H1 (cell line): ENCODE data around the gene RBFOX1. TPM values are rescaled to one million over a fixed set of nuclear protein-coding genes. Genes with fewer than 3 reads are reported as not detected.

ENCODE experiments used
- CTCF ChIA-PET: fragments of 300-600 bp; sonication (Branson Sonifier 250); formaldehyde crosslinking; loops from one replicate; lab custom pipeline; 2021; ENCODE audit not compliant: partially characterized antibody; lab: Charles Lee
- POLR2A ChIA-PET: fragments of 300-600 bp; sonication (Branson Sonifier 250); formaldehyde crosslinking; loops from one replicate; lab custom pipeline; 2021; ENCODE audit warnings: inconsistent platforms; ENCODE audit not compliant: partially characterized antibody; lab: Charles Lee
- DNase-seq, 2 experiments: peaks; one replicate each; pipeline versions ENCODE4 v3.0.0 to v3.0.0-alpha.2; 2010 to 2022; ENCODE audit warnings: low spot score in 2 of 2, low read depth in 1 of 2, mixed read lengths in 1 of 2
- FAIRE-seq: peaks from 2 replicates; lab custom pipeline; 2011; peaks lifted over from hg19 to GRCh38; lab: Jason Lieb, UNC
- H2AFZ ChIP-seq: 2 replicates; pipeline ENCODE4 v1.8.1; 2012; ENCODE audit warnings: low read length, inconsistent platforms
- H2AK5ac ChIP-seq: 2 replicates; pipeline ENCODE4 v1.6.1; 2013; ENCODE audit warnings: low read depth, low read length
- H2BK120ac ChIP-seq: replicated peaks from 2 replicates; pipeline ENCODE3; 2013; ENCODE audit warnings: low read depth, low read length, inconsistent platforms
- H2BK12ac ChIP-seq: 2 replicates; pipeline ENCODE4 v1.6.1; 2013; ENCODE audit warnings: low read depth, low read length
- H2BK15ac ChIP-seq: 2 replicates; pipeline ENCODE4 v1.6.1; 2013; ENCODE audit warnings: low read length
- H2BK20ac ChIP-seq: 2 replicates; pipeline ENCODE4 v1.6.1; 2013; ENCODE audit warnings: low read length
- H2BK5ac ChIP-seq: 2 replicates; pipeline ENCODE4 v1.6.1; 2013; ENCODE audit warnings: low read depth, low read length
- H3K14ac ChIP-seq: 2 replicates; pipeline ENCODE4 v1.6.1; 2013; ENCODE audit warnings: inconsistent platforms; ENCODE audit not compliant: insufficient read length
- H3K18ac ChIP-seq: 2 replicates; pipeline ENCODE4 v1.6.1; 2013; ENCODE audit warnings: low read length; ENCODE audit errors: extremely low read depth
- H3K23ac ChIP-seq: 2 replicates; pipeline ENCODE4 v1.6.1; 2013; ENCODE audit warnings: inconsistent platforms; ENCODE audit not compliant: insufficient read length
- H3K23me2 ChIP-seq: 2 replicates; pipeline ENCODE4 v1.6.1; 2013; ENCODE audit warnings: low read depth, low read length
- H3K27ac ChIP-seq: 2 replicates; pipeline ENCODE4 v1.6.1; 2011; ENCODE audit warnings: low read depth, low read length, inconsistent platforms
- H3K27me3 ChIP-seq, 4 experiments: replicated peaks in 1 of 4; 1 replicate in 1 of 4; 2 replicates in 3 of 4; pipeline versions ENCODE4 v1.6.1 to v1.8.1; 2011 to 2013; ENCODE audit warnings: low read length in 3 of 4, mild to moderate bottlenecking in 3 of 4, inconsistent platforms in 2 of 4, mixed read lengths in 2 of 4, moderate library complexity in 1 of 4; ENCODE audit not compliant: control insufficient read depth in 3 of 4, insufficient read depth in 3 of 4; ENCODE audit errors: extremely low read depth in 1 of 4
- H3K36me3 ChIP-seq, 4 experiments: 2 replicates each; pipeline versions ENCODE4 v1.6.1 to v1.8.1; 2011 to 2013; ENCODE audit warnings: mild to moderate bottlenecking in 4 of 4, low read length in 3 of 4, moderate library complexity in 2 of 4, control low read depth in 1 of 4, inconsistent platforms in 1 of 4; ENCODE audit not compliant: insufficient read depth in 4 of 4, control insufficient read depth in 2 of 4
- H3K4ac ChIP-seq: replicated peaks from 2 replicates; pipeline ENCODE3; 2013; ENCODE audit warnings: low read length, low read depth, mixed read lengths, inconsistent platforms; ENCODE audit not compliant: insufficient read length
- H3K4me1 ChIP-seq, 4 experiments: replicated peaks in 1 of 4; 1 replicate in 1 of 4; 2 replicates in 3 of 4; pipeline versions ENCODE4 v1.6.1 to v1.8.1; 2011 to 2013; ENCODE audit warnings: low read length in 3 of 4, inconsistent platforms in 2 of 4, mixed read lengths in 1 of 4; ENCODE audit not compliant: insufficient read depth in 4 of 4, control insufficient read depth in 3 of 4
- H3K4me2 ChIP-seq, 2 experiments: 2 replicates each; pipeline versions ENCODE4 v1.6.1 to v1.8.1; 2011 to 2013; ENCODE audit warnings: low read depth in 2 of 2, low read length in 2 of 2, control low read depth in 1 of 2, inconsistent platforms in 1 of 2, mild to moderate bottlenecking in 1 of 2; ENCODE audit not compliant: insufficient read depth in 1 of 2
- H3K4me3 ChIP-seq, 4 experiments: fragments of 200-600, 300-600 bp in 1 of 4; sonication (generic), shearing (Covaris generic), sonication (Bioruptor Twin) in 1 of 4; 2 replicates each; pipeline versions ENCODE4 v1.5.1 to v1.8.1; 2011 to 2016; ENCODE audit warnings: low read length in 4 of 4, low read depth in 3 of 4, control low read depth in 2 of 4, inconsistent platforms in 2 of 4, mild to moderate bottlenecking in 2 of 4, mixed read lengths in 1 of 4, moderate library complexity in 1 of 4; ENCODE audit not compliant: insufficient read depth in 2 of 4; ENCODE audit errors: extremely low read depth in 1 of 4
- H3K56ac ChIP-seq: replicated peaks from 2 replicates; pipeline ENCODE3; 2013; ENCODE audit warnings: low read depth, mild to moderate bottlenecking, mixed read lengths, low read length, inconsistent platforms; ENCODE audit not compliant: insufficient read length
- H3K79me1 ChIP-seq: 2 replicates; pipeline ENCODE4 v1.6.1; 2013; ENCODE audit warnings: low read depth, low read length, control low read depth
- H3K79me2 ChIP-seq, 2 experiments: 2 replicates each; pipeline versions ENCODE4 v1.6.1 to v1.8.1; 2012 to 2013; ENCODE audit warnings: low read length in 2 of 2, mild to moderate bottlenecking in 2 of 2, inconsistent platforms in 1 of 2; ENCODE audit not compliant: insufficient read depth in 2 of 2, control insufficient read depth in 1 of 2
- H3K9ac ChIP-seq, 4 experiments: replicated peaks in 1 of 4; 1 replicate in 1 of 4; 2 replicates in 3 of 4; pipeline versions ENCODE4 v1.6.1 to v1.8.1; 2011 to 2013; ENCODE audit warnings: low read depth in 3 of 4, low read length in 3 of 4, control low read depth in 2 of 4, mild to moderate bottlenecking in 2 of 4, moderate library complexity in 2 of 4, inconsistent platforms in 1 of 4; ENCODE audit errors: extremely low read depth in 1 of 4
- H3K9me3 ChIP-seq, 2 experiments: 2 replicates each; pipeline versions ENCODE4 v1.6.1 to v1.8.1; 2012 to 2013; ENCODE audit warnings: mild to moderate bottlenecking in 2 of 2, moderate library complexity in 2 of 2, control low read depth in 1 of 2, inconsistent platforms in 1 of 2, low read depth in 1 of 2, low read length in 1 of 2, mixed read lengths in 1 of 2; ENCODE audit not compliant: insufficient read depth in 2 of 2
- H4K20me1 ChIP-seq, 2 experiments: replicated peaks in 1 of 2; 2 replicates each; pipeline versions ENCODE3 to v1.8.1; 2011 to 2013; ENCODE audit warnings: inconsistent platforms in 2 of 2, low read length in 2 of 2, mild to moderate bottlenecking in 1 of 2; ENCODE audit not compliant: insufficient read depth in 2 of 2, control insufficient read depth in 1 of 2
- H4K5ac ChIP-seq: 2 replicates; pipeline ENCODE4 v1.6.1; 2013; ENCODE audit warnings: low read length, low read depth, mixed read lengths, inconsistent platforms; ENCODE audit not compliant: insufficient read length
- H4K8ac ChIP-seq: 2 replicates; pipeline ENCODE4 v1.8.0; 2013; ENCODE audit warnings: mild to moderate bottlenecking, moderate library complexity, low read length, inconsistent platforms; ENCODE audit not compliant: insufficient read depth; ENCODE audit errors: extremely low read depth
- H4K91ac ChIP-seq: replicated peaks from 2 replicates; pipeline ENCODE3; 2013; ENCODE audit warnings: low read length, mixed read lengths, inconsistent platforms; ENCODE audit not compliant: insufficient read length
- CEBPB ChIP-seq: IDR thresholded peaks from 2 replicates; pipeline ENCODE4 v1.6.1; 2012; ENCODE audit warnings: low read depth, low read length
- CREB1 ChIP-seq: IDR thresholded peaks from 2 replicates; pipeline ENCODE4 v1.6.1; 2012; ENCODE audit warnings: inconsistent platforms
- FOSL1 ChIP-seq: IDR thresholded peaks from 2 replicates; pipeline ENCODE4 v1.6.1; 2011; ENCODE audit warnings: mild to moderate bottlenecking, low read depth, low read length, moderate library complexity; ENCODE audit not compliant: insufficient read depth
- HDAC6 ChIP-seq: IDR thresholded peaks from one replicate; pipeline ENCODE4 v1.7.1; 2012; ENCODE audit warnings: low read depth, mild to moderate bottlenecking, inconsistent platforms, low read length, moderate library complexity
- RAD21 ChIP-seq, 2 experiments: IDR thresholded peaks in 1 of 2; conservative IDR thresholded peaks in 1 of 2; 2 replicates each; pipeline ENCODE4 v1.6.1; 2011; ENCODE audit warnings: low read depth in 2 of 2, low read length in 2 of 2, improper control_type of control experiment in 1 of 2, inconsistent platforms in 1 of 2, mild to moderate bottlenecking in 1 of 2, moderate library complexity in 1 of 2
- RXRA ChIP-seq: IDR thresholded peaks from 2 replicates; pipeline ENCODE4 v1.6.1; 2011; ENCODE audit warnings: low read depth, mild to moderate bottlenecking, low read length, moderate library complexity; ENCODE audit not compliant: insufficient read depth
- TAF1 ChIP-seq: IDR thresholded peaks from 2 replicates; pipeline ENCODE4 v1.6.1; 2011; ENCODE audit warnings: mild to moderate bottlenecking, low read depth, low read length
- TBP ChIP-seq: IDR thresholded peaks from 2 replicates; pipeline ENCODE4 v1.6.1; 2011; ENCODE audit warnings: low read depth, low read length, improper control_type of control experiment
- TEAD4 ChIP-seq: IDR thresholded peaks from 2 replicates; pipeline ENCODE4 v1.6.1; 2012; ENCODE audit warnings: low read depth, low read length, inconsistent platforms, mixed read lengths
- ZNF274 ChIP-seq: IDR thresholded peaks from 2 replicates; pipeline ENCODE4 v1.7.0; 2012; ENCODE audit warnings: low read length, borderline replicate concordance; ENCODE audit errors: extremely low read depth
- WGBS, 2 experiments: shearing (Covaris generic) in 1 of 2; methylation state at CpG; one replicate each; pipeline versions ENCODE4 v1.1.6 to v1.1.7; 2013 to 2015; ENCODE audit warnings: low lambda C conversion rate in 2 of 2, mixed read lengths in 2 of 2, inconsistent platforms in 1 of 2, low coverage in 1 of 2, missing lambda C conversion rate in 1 of 2; ENCODE audit not compliant: insufficient replicate concordance in 2 of 2, insufficient coverage in 1 of 2, insufficient read length in 1 of 2; ENCODE audit errors: extremely low coverage in 1 of 2, missing lambda C conversion rate in 1 of 2; 5-methylcytosine and 5-hydroxymethylcytosine counted together
- polyA plus RNA-seq, 7 experiments: library from polyadenylated mRNA; depleted of rRNA in 3 of 7; stranded (reverse) in 5 of 7; unstranded in 2 of 7; fragments of >200 nt in 5 of 7; fragments of 200-250 nt in 2 of 7; gene quantifications; 1 replicate in 5 of 7; 2 replicates in 1 of 7; 4 replicates in 1 of 7; pipeline versions ENCODE4 v1.2.1 to v1.2.3, GENCODE V29; 2011 to 2013; ENCODE audit warnings: missing spikeins in 2 of 7, mixed read lengths in 2 of 7
- total RNA-seq: library from RNA; stranded (reverse); fragmentation: NEBNext Ultra II Directional; extraction: Animal tissue kit (Norgen Biotek cat#: 25700); gene quantifications from 2 replicates; pipeline ENCODE4 v1.2.1, GENCODE V29; 2021
- TF ChIP-seq, protein P1 (sequence below): IDR thresholded peaks from 2 replicates; pipeline ENCODE4 v1.6.1; 2012; ENCODE audit warnings: inconsistent platforms
- TF ChIP-seq, protein P2 (sequence below): IDR thresholded peaks from 2 replicates; pipeline ENCODE4 v1.6.1; 2011; ENCODE audit warnings: low read length, improper control_type of control experiment

RBFOX1 gene
- total and polyA plus RNA-seq, 2 of the 8 experiments (the other 6 are each of a cell fraction or from before 2014, with no cell fraction given), result 1.7 to 2.8 TPM

DNA sequence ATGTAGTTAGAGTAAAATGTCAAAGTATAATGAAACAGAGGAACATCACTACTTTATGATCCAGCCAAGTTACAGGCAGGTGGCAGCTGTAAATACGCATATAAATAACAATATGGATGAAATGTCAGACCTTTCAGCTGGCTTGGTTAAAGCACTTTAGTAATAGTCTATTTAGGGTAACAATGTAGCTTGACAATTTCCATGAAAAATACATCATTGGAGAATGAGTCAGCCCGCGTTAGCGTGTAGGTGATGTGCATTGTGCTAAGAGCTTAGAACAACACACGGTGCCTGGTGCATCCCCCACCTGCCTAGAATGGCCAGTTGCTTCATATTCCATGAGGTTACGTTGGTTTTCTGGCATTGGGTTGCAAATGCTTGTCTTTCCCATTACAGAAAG lies 119.4 kb downstream of the RBFOX1 start:
- Histone ChIP-seq H3K9ac (no peak overlapping the region), H3K4me1 (peaks cover 0 to 6% (median 2%) of the 10 kb centered on the region in 4 experiments; a peak in 3 of 7 replicates), H3K56ac (no peak overlapping the region), H2BK15ac (no peak overlapping the region), H2BK120ac (no peak overlapping the region), H2BK20ac (no peak overlapping the region), H3K23ac (no peak overlapping the region), H3K36me3 (no peaks in the 10 kb centered on the region), H3K4me2 (no peak overlapping the region), H3K9me3 (no peaks in the 10 kb centered on the region), H3K79me1 (no peaks in the 10 kb centered on the region), H2AK5ac (no peak overlapping the region), H4K20me1 (no peaks in the 10 kb centered on the region), H3K27ac (no peak overlapping the region), H3K4me3 (no peak overlapping the region), H3K23me2 (no peaks in the 10 kb centered on the region), H4K91ac (no peak overlapping the region), H3K18ac (no peak overlapping the region), H3K14ac (no peak overlapping the region), H4K8ac (no peak overlapping the region), H4K5ac (no peak overlapping the region), H3K79me2 (no peaks in the 10 kb centered on the region), H2BK12ac (no peak overlapping the region), H2BK5ac (no peak overlapping the region), H3K4ac (no peak overlapping the region), H3K27me3 (no peaks in the 10 kb centered on the region), H2AFZ (no peak overlapping the region)
- 94% methylated on average over 6 of the region's 6 CpGs; no CpG with 5 or more reads in 1 of the 2 experiments for WGBS, 2 experiments
- ChIA-PET CTCF (interaction anchor here (0.6 kb wide), 1 partner anchor 118 kb away, joined by 3 read pairs; no protein-coding TSS in a partner anchor), POLR2A (no interaction called here)
- FAIRE-seq, result no peak
- TF ChIP-seq ZNF274, result no peak
- TF ChIP-seq RXRA, result no peak
- TF ChIP-seq TEAD4, result no peak
- TF ChIP-seq, protein P1, sequence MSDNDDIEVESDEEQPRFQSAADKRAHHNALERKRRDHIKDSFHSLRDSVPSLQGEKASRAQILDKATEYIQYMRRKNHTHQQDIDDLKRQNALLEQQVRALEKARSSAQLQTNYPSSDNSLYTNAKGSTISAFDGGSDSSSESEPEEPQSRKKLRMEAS, result no peak
- TF ChIP-seq TAF1, result no peak
- no peak for TF ChIP-seq HDAC6
- TF ChIP-seq, protein P2, sequence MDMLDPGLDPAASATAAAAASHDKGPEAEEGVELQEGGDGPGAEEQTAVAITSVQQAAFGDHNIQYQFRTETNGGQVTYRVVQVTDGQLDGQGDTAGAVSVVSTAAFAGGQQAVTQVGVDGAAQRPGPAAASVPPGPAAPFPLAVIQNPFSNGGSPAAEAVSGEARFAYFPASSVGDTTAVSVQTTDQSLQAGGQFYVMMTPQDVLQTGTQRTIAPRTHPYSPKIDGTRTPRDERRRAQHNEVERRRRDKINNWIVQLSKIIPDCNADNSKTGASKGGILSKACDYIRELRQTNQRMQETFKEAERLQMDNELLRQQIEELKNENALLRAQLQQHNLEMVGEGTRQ, result no peak
- TF ChIP-seq CREB1, result no peak
- no peak for TF ChIP-seq TBP
- TF ChIP-seq RAD21 (IDR thresholded peaks at IDR 0.05 in 1 of 2, conservative IDR thresholded peaks at IDR 0.05 in 1 of 2; ENCODE audit: low read depth in 2 of 2, low read length in 2 of 2), result no peak
- TF ChIP-seq CEBPB, result no peak
- TF ChIP-seq FOSL1, result no peak
- DNase-seq, result no peak
